AG10803 (cell line): ENCODE data around the gene FBXW4.

Experiments used
- DNase-seq: peaks from one replicate; pipeline ENCODE4 v3.0.0; 2010; ENCODE audit warnings: low read depth
- H3K4me3 ChIP-seq: 2 replicates; pipeline ENCODE4 v1.5.1; 2011; ENCODE audit warnings: mild to moderate bottlenecking, low read length, control low read depth
- CTCF ChIP-seq: conservative IDR thresholded peaks from 2 replicates; pipeline ENCODE4 v1.5.1; 2011; ENCODE audit warnings: mild to moderate bottlenecking, low read length, control low read depth, inconsistent platforms

Gene FBXW4

DNA sequence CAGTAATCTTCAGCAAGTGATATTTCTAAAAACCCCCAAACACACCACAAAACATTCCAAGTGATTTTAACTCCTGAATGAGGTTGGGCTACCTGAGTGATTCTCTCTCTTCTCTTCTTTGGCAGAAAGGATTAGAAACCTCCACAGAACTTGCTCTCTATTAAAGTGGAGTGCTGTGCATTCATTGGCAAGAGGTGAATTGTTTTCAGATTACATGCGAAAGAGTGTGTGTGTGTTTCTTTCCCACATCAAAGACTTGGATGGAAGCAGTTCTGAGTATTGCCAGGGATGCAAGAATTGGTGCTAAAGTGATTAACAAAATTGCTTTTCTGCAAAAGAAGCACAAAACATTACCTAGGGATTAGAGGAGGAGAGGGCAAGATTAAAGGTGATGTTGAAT, 13.1 kb upstream of the FBXW4 start:
- no peak for TF ChIP-seq CTCF
- no peak for DNase-seq
- no peak overlapping the region for H3K4me3 ChIP-seq

- DNase-seq: no peak
- no peak overlapping the region for H3K4me3 ChIP-seq
- TF ChIP-seq CTCF: no peak
Measured at GRCh38 chr10:101704331-101704730, 9.4 kb upstream of the FBXW4 start.

DNA sequence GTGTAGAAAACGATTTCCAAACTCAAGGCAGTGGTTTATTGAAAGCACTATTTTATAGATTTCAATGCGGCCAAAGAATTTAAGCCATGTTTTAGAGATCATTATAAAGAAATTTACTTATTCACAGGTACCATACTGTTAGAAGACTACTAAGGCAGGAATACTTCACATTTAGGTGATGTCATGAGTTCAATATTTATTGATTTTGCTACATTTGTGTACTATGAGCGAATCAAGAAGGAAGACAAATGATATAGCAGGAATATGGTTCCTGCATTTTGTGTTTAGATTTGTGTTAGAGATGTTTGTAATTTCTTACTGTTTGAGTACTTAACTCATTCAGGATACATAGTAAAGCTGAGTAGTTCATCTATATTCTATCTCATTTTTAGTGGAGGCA, 1.7 kb upstream of the FBXW4 start:
- DNase-seq: no peak
- no peak for TF ChIP-seq CTCF
- no peak overlapping the region for H3K4me3 ChIP-seq

DNA sequence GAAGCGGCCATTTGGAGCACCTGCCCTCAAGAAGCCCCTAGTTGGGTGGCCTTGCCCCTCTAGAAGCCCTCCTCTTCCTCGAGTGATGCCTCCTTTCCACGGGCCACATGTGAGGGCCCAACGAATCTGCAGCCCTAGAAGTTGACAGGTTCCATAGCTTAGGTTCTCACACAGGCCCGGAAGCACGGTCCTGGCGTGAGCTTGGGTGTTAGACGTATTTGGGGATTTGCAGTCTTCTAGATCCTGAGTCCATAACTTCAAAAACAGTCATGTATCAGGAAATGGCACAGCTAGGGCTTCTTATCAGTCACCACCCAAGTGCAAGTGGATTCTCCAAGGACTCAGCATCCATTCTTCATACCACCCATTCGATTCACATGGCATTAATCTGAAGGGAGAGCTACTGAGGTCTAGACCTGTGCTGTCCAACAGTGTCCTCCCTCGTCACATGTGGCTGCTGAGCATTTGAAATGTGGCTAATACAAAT, 477 bp upstream of the FBXW4 start:
- no peak for DNase-seq
- no peak for TF ChIP-seq CTCF
- peak overlapping the region; percentile 86 for H3K4me3 ChIP-seq

- peak; percentile 63 for DNase-seq
- peak overlapping the region; percentile 86 for H3K4me3 ChIP-seq
- no peak for TF ChIP-seq CTCF
Measured at GRCh38 chr10:101693978-101694673, 844 bp downstream of the FBXW4 start.

DNA sequence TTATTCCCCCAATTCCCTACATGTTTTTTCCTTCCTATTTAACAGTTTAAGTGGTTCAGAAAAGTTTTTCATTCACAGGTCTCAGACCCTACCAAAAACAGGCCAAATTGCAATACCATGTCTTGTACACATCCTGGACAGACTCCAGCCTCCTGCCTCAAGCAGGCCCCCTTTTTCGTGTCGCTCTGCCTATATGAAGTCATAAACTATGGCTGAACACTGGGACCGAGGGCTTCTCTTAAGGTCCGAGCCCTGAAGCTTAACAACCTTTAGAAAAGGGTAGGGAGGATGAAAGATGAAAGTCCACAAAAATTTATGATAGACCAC, 1.4 kb downstream of the FBXW4 start:
- peak; percentile 62 for DNase-seq
- TF ChIP-seq CTCF: no peak
- H3K4me3 ChIP-seq: peak overlapping the region; percentile 86

DNA sequence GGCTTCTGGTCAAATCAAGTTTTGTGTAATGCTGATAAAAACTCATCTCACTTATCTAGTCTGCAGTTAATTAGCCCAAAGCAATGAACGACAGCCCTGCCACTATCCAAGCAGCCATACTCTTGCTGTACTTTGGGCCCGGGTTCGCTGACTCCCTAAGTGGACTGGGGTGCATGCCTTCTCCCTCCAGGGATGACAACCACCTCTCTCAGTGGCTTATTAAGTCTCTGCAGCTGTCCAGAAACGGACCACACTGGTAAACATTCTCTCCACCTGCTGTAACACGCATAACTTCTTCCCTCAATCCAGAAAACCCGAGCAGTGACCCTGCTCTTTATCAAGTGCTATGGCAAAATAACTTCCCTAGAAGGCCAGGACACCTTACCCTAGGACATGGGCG, 3.9 kb downstream of the FBXW4 start:
- no peak overlapping the region for H3K4me3 ChIP-seq
- TF ChIP-seq CTCF: no peak
- no peak for DNase-seq
